Measurements from ENCODE around the gene TUT1. TPM values are rescaled to one million over a fixed set of nuclear protein-coding genes. Genes with fewer than 3 reads are reported as not detected.

The TUT1 gene
- total RNA-seq, 2 experiments from 2014 or later: 22.5 to 38.2 TPM

- Histone ChIP-seq H3K4me1 (ENCODE audit: insufficient read depth, low read length, poor library complexity, severe bottlenecking) (peaks cover 25% of the 10 kb centered on the region), H3K9me2 (ENCODE audit: insufficient read depth, low read length) (no peaks in the 10 kb centered on the region), H3K79me2 (ENCODE audit: insufficient read depth, low read depth, low read length) (peaks cover 83% of the 10 kb centered on the region), H3K36me3 (ENCODE audit: insufficient read depth, low read length) (peaks cover 90% of the 10 kb centered on the region), H3K9me3 (ENCODE audit: low read length) (no peaks in the 10 kb centered on the region), H3K27ac (ENCODE audit: low read depth, low read length, poor library complexity, severe bottlenecking) (no peak overlapping the region), H3K4me3 (ENCODE audit: low read depth, low read length, poor library complexity, severe bottlenecking) (no peak overlapping the region), H4K20me1 (ENCODE audit: insufficient read depth, low read length) (peaks cover 32% of the 10 kb centered on the region), H2AFZ (ENCODE audit: low read length) (no peak overlapping the region), H3K4me2 (ENCODE audit: low read length) (no peak overlapping the region; the same call in 1 of the 2 replicates)
- ChIA-PET CTCF (ENCODE audit: unreplicated experiment) (no interaction called here), POLR2A (interaction anchor here (0.6 to 1.5 kb wide), 4 partner anchors 12 to 137 kb away, joined by 3 to 5 read pairs (median 4); partner anchors contain the start of genes CSKMT and TUT1)
- no peak for DNase-seq (ENCODE audit: low spot score)
- no TSS peak for BruUV-seq (replicated peaks)
- no peak for TF ChIP-seq EZH2phosphoT487 (IDR thresholded peaks at IDR 0.05; ENCODE audit: borderline replicate concordance, low read depth, low read length)
- no peak for TF ChIP-seq CTCF (conservative IDR thresholded peaks at IDR 0.05; ENCODE audit: low read length)
- intact Hi-C loops (cut with micrococcal nuclease; ENCODE audit: unreplicated experiment): loop anchor here (5.0 kb wide), 1 partner anchor 313 kb away; the partner anchor contains the start of gene SLC3A2
These were observed 21.7 kb downstream of the TUT1 start for GRCh38 chr11:62569611-62570010.

- no TSS peak for BruUV-seq (replicated peaks)
- H3K4me2 ChIP-seq (ENCODE audit: low read length): no peak overlapping the region
- peaks cover 98% of the 10 kb centered on the region for H3K36me3 ChIP-seq (ENCODE audit: insufficient read depth, low read length)
- no peaks in the 10 kb centered on the region for H3K9me3 ChIP-seq (ENCODE audit: low read length)
- intact Hi-C loops (cut with micrococcal nuclease; ENCODE audit: unreplicated experiment): no loop called here
- peaks cover 29% of the 10 kb centered on the region for H4K20me1 ChIP-seq (ENCODE audit: insufficient read depth, low read length)
- POLR2A ChIA-PET: interaction anchor here (1.4 to 3.0 kb wide), 2 partner anchors 9 to 24 kb away, joined by 3 to 11 read pairs; partner anchors contain the start of gene TUT1
- DNase-seq (ENCODE audit: low spot score): no peak
- H3K4me3 ChIP-seq (ENCODE audit: low read depth, low read length, poor library complexity, severe bottlenecking): no peak overlapping the region
- CTCF ChIA-PET (ENCODE audit: unreplicated experiment): no interaction called here
- no peak overlapping the region for H3K27ac ChIP-seq (ENCODE audit: low read depth, low read length, poor library complexity, severe bottlenecking)
- peaks cover 69% of the 10 kb centered on the region for H3K79me2 ChIP-seq (ENCODE audit: insufficient read depth, low read depth, low read length)
- peaks cover 15% of the 10 kb centered on the region for H3K4me1 ChIP-seq (ENCODE audit: insufficient read depth, low read length, poor library complexity, severe bottlenecking)
- H2AFZ ChIP-seq (ENCODE audit: low read length): no peak overlapping the region
- TF ChIP-seq CTCF (conservative IDR thresholded peaks at IDR 0.05; ENCODE audit: low read length): no peak
- no peak for TF ChIP-seq EZH2phosphoT487 (IDR thresholded peaks at IDR 0.05; ENCODE audit: borderline replicate concordance, low read depth, low read length)
- no peaks in the 10 kb centered on the region for H3K9me2 ChIP-seq (ENCODE audit: insufficient read depth, low read length)
These were observed 24.2 kb downstream of the TUT1 start for GRCh38 chr11:62567018-62567633.

GRCh38 chr11:62566247-62566646 is 25.1 kb downstream of the TUT1 start:
- H3K4me1 ChIP-seq (ENCODE audit: insufficient read depth, low read length, poor library complexity, severe bottlenecking): peaks cover 7% of the 10 kb centered on the region
- intact Hi-C loops (cut with micrococcal nuclease; ENCODE audit: unreplicated experiment): no loop called here
- peaks cover 98% of the 10 kb centered on the region for H3K36me3 ChIP-seq (ENCODE audit: insufficient read depth, low read length)
- H3K79me2 ChIP-seq (ENCODE audit: insufficient read depth, low read depth, low read length): peaks cover 60% of the 10 kb centered on the region
- no peak overlapping the region for H3K4me3 ChIP-seq (ENCODE audit: low read depth, low read length, poor library complexity, severe bottlenecking)
- H3K27ac ChIP-seq (ENCODE audit: low read depth, low read length, poor library complexity, severe bottlenecking): no peak overlapping the region
- H2AFZ ChIP-seq (ENCODE audit: low read length): no peak overlapping the region
- TF ChIP-seq EZH2phosphoT487 (IDR thresholded peaks at IDR 0.05; ENCODE audit: borderline replicate concordance, low read depth, low read length) (no peak), CTCF (conservative IDR thresholded peaks at IDR 0.05; ENCODE audit: low read length) (no peak)
- peaks cover 25% of the 10 kb centered on the region; the same call in 1 of the 2 replicates for H4K20me1 ChIP-seq (ENCODE audit: insufficient read depth, low read length)
- ChIA-PET CTCF (ENCODE audit: unreplicated experiment) (no interaction called here), POLR2A (interaction anchor here (1.4 to 3.0 kb wide), 2 partner anchors 9 to 25 kb away, joined by 3 to 11 read pairs; partner anchors contain the start of gene TUT1)
- no peaks in the 10 kb centered on the region for H3K9me3 ChIP-seq (ENCODE audit: low read length)
- DNase-seq (ENCODE audit: low spot score): no peak
- no peak overlapping the region for H3K4me2 ChIP-seq (ENCODE audit: low read length)
- no TSS peak for BruUV-seq (replicated peaks)
- no peaks in the 10 kb centered on the region for H3K9me2 ChIP-seq (ENCODE audit: insufficient read depth, low read length)

Data from OCI-LY7 (cell line).